HG03095 (cell line): ENCODE data around the gene ANO4.
"Not testable (repeated sequence)": the region's sequence is repeated elsewhere in the genome, so short reads cannot be mapped to it uniquely, and the experiment has no call there.

ENCODE experiments used
- ATAC-seq: cut with Tn5 transposase; IDR thresholded peaks from one replicate; pipeline ENCODE4 v1.9.1; 2021; ENCODE audit warnings: moderate library complexity; ENCODE audit not compliant: unreplicated experiment

The ANO4 gene

GRCh38 chr12:100986595-100987547 is 192.3 kb downstream of the ANO4 start:
- ATAC-seq = no peak

- ATAC-seq = peak; percentile 95
Observed at GRCh38 chr12:100987552-100988521, 193.3 kb downstream of the ANO4 start.

GRCh38 chr12:100989509-100989908 is 194.9 kb downstream of the ANO4 start:
- ATAC-seq = not testable (repeated sequence)

- ATAC-seq = no peak
Observed at GRCh38 chr12:100991102-100991501, 196.5 kb downstream of the ANO4 start.

GRCh38 chr12:100992194-100992593 is 197.6 kb downstream of the ANO4 start:
- ATAC-seq = no peak

- no peak for ATAC-seq
Observed at GRCh38 chr12:100993916-100994450, 199.4 kb downstream of the ANO4 start.

- ATAC-seq = peak; percentile 76
Observed at GRCh38 chr12:100995201-100995600, 200.6 kb downstream of the ANO4 start.

GRCh38 chr12:100995771-100996170 is 201.2 kb downstream of the ANO4 start:
- peak; percentile 78 for ATAC-seq

- ATAC-seq = peak; percentile 81
Observed at GRCh38 chr12:101001669-101002068, 207.1 kb downstream of the ANO4 start.

GRCh38 chr12:101002696-101003419 is 208.3 kb downstream of the ANO4 start:
- ATAC-seq = no peak

GRCh38 chr12:101004898-101005297 is 210.3 kb downstream of the ANO4 start:
- ATAC-seq = no peak

GRCh38 chr12:101009274-101009673 is 214.7 kb downstream of the ANO4 start:
- no peak for ATAC-seq

GRCh38 chr12:101010896-101011295 is 216.3 kb downstream of the ANO4 start:
- no peak for ATAC-seq

- no peak for ATAC-seq
Observed at GRCh38 chr12:101013993-101014392, 219.4 kb downstream of the ANO4 start.

GRCh38 chr12:101015044-101015443 is 220.5 kb downstream of the ANO4 start:
- no peak for ATAC-seq

GRCh38 chr12:101018540-101018939 is 224.0 kb downstream of the ANO4 start:
- no peak for ATAC-seq

GRCh38 chr12:101019201-101019600 is 224.6 kb downstream of the ANO4 start:
- ATAC-seq = no peak

GRCh38 chr12:101019667-101020066 is 225.1 kb downstream of the ANO4 start:
- no peak for ATAC-seq

GRCh38 chr12:101021442-101021841 is 226.9 kb downstream of the ANO4 start:
- ATAC-seq = no peak

GRCh38 chr12:101021911-101022388 is 227.4 kb downstream of the ANO4 start:
- no peak for ATAC-seq
